ENCODE measurements around the gene TPRA1.

TPRA1 gene

DNA sequence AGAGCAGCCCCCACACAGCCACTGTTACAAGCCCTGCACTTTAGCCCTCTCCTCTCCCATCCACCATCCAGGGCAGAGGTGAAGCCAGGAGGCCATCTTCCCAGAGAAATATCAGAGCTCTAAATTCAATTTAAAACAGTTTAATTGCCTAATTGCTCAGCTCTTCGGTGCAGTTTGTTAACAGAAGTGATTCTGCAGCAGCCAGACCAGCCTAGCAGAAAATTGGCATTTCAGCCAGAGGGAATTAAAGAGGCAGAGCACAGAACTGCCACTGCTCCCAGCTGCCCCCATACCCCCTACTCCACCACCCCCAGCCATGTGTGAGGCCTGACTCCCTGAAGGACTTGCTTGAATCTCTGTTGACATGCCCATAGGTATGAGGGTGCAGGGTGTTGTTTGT, 38.5 kb downstream of the TPRA1 start:
- DNase-seq: no peak

DNA sequence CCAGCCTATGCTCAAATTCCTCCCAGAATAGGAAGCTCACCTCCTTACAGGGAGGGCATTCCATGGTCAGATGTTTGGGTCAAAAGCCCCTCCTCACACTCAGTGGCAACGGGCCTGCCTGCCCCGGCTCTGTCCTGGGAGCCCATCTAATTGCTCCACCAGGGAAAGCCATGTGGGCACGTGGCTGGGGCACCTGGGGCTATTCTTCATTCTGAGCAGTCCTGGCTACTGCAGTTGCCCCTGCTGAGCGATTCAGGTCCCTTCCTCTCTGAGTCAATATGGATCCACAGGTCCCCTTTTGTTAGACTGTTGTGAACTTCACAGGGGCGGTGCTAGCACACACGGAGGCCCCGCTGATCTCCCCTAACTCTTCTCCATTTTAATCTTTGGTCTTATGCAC, 39.4 kb downstream of the TPRA1 start:
- no peak for DNase-seq

DNA sequence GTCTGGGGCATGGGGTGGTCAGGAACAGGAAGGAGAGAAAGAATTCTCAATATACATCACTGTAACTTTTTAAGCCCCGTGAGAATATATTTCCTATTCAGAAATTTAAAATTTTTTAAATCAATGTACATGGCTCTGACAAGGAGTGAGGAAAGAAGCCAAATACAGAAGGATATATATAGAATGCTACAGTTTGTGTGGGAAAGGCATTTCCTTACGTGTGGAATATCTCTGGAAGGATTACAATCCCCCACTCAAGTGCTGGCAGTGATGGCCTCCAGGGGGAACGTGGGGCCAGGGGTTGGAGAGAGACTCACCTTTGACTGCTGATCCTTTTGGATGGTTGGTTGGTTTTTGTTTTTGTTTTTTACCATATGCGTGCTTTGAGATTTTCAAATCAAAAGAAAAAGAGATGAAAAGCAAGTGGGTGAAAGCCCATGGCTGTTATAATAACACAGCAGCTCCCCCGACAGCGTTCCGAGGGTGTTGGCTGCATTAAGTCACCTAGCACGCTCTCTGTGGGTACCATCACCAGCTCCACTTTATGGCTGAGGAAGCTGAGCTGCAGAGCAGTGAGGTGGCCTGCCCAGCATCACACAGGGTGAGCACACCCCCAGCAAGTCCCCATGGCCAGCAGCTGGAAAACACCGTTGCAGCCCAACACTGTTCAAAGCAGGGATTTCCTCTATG, 39.9 kb downstream of the TPRA1 start:
- DNase-seq: no peak

- DNase-seq: no peak
These were observed 40.6 kb downstream of the TPRA1 start for GRCh38 chr3:127549826-127550467.

GRCh38 chr3:127547761-127548605, 42.5 kb downstream of the TPRA1 start:
- DNase-seq: peak; percentile 70

GRCh38 chr3:127546970-127547733, 43.4 kb downstream of the TPRA1 start:
- DNase-seq: no peak

- no peak for DNase-seq
These were observed 44.0 kb downstream of the TPRA1 start for GRCh38 chr3:127546554-127546953.

DNA sequence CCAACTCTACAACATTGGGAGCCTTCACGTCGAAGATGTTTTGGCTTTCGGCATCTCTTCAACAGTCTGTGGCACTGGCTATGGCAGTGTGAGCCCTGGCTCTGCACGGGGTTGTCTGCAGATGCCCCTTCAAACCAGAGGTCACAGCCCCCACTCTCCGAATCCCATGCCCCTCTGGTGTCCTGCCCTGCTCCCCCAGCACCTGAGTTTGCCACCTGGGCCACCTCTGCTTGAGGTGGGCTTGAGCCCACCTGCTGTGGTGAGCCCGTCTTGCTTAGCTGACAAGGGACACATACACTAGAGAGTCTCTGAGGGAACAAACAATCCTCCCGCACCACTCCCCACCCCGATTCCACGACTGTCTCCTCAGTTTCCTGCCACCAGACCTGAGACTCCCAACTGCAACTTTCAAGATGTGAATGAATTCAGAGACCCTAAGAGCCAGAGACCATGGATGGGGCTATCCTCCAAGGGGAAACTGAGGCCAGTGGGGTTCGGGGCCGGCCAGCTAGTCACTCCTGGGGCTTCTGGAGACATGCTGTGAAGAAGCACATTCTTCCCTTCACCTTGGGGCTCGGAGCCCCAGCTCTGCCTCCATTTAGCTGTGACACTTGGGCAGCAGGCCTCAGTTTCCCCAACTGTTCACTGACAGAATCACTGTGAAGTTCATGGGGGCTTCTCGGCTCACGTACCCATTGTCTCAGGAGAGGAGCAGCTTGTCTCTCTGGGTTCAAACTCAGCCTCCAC, 44.6 kb downstream of the TPRA1 start:
- DNase-seq: no peak

DNA sequence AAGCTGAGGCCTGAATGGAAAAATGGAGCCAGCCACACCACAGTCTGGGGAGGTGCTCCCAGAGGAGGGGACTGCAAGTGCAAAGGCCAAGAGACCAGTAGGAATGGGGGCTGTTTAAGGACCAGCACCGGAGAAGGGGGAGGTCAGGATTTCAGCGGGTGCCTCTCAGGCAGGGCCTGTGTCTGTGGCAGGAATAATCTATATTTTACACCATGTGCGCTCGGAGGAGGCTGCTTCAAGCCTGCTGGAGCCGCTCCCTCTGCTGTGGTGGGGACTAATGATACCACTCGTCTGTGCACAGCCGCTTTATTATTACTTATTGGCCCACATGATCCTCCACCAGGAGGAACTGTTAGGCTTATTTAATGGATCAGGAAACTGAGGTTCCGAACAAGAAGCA, 45.3 kb downstream of the TPRA1 start:
- DNase-seq: no peak

DNA sequence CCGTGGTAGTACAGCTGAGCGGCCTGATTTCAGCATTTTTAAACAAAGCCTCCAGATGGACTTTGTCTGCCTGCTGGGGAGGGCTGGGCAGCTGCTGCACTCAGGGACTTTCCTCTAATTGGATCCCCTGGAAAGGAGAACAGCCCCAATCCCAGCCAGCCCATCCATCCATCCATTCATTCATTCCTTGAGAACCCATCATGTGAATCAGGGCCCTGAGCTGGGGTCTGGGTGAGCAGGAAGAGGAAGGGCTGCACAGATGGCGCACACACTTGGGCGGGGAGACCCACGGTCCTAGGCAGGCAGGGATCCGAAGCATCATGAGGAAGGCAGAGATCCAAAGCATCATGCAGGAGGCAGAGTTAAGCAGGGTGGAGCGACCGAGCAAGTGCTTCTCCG, 45.7 kb downstream of the TPRA1 start:
- DNase-seq: no peak

- peak; percentile 52 for DNase-seq
These were observed 46.2 kb downstream of the TPRA1 start for GRCh38 chr3:127544192-127544802.

DNA sequence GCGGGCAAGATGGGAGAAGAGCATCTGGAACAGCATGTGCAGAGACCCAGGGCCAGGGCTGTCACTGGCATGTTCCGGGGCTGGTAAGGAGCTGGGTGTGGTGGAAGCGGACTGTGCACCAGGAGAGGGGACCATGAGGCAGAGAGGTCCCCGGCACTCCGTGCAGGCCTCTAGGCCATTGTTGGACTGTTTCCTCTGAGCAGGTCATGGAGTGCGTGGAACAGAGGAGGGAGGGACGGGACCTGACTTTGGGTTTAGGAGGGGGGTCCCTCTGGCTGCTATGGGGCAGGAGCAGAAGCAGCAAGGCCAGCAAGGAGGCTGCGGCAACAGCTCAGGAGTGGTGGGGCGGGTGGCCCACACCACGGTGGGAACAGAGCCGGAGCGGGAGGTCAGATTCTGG, 47.1 kb downstream of the TPRA1 start:
- DNase-seq: no peak

GRCh38 chr3:127542441-127542952, 48.0 kb downstream of the TPRA1 start:
- DNase-seq: no peak

DNA sequence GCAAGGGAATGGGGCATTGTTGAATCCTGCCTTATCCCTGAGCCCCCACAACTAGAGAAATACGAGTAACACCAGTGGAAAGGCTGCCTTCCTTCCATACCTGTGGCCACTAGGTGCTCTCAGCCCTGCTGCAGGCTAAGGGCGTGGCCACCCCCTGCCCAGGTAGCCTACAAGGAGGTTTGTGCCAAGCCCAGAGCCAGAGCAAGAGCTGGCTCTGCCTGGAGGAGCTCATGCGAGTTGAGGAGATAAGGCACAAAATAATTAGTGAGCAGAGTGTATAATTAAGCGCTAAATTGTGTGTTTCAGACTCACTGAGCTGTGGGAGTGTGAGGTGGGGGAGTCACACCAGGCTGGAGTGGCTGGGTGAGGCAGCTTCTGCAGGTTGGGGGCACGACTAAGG, 49.2 kb downstream of the TPRA1 start:
- DNase-seq: no peak

- DNase-seq: no peak
These were observed 51.0 kb downstream of the TPRA1 start for GRCh38 chr3:127539366-127540060.

- no peak for DNase-seq
These were observed 52.0 kb downstream of the TPRA1 start for GRCh38 chr3:127538569-127538968.

DNA sequence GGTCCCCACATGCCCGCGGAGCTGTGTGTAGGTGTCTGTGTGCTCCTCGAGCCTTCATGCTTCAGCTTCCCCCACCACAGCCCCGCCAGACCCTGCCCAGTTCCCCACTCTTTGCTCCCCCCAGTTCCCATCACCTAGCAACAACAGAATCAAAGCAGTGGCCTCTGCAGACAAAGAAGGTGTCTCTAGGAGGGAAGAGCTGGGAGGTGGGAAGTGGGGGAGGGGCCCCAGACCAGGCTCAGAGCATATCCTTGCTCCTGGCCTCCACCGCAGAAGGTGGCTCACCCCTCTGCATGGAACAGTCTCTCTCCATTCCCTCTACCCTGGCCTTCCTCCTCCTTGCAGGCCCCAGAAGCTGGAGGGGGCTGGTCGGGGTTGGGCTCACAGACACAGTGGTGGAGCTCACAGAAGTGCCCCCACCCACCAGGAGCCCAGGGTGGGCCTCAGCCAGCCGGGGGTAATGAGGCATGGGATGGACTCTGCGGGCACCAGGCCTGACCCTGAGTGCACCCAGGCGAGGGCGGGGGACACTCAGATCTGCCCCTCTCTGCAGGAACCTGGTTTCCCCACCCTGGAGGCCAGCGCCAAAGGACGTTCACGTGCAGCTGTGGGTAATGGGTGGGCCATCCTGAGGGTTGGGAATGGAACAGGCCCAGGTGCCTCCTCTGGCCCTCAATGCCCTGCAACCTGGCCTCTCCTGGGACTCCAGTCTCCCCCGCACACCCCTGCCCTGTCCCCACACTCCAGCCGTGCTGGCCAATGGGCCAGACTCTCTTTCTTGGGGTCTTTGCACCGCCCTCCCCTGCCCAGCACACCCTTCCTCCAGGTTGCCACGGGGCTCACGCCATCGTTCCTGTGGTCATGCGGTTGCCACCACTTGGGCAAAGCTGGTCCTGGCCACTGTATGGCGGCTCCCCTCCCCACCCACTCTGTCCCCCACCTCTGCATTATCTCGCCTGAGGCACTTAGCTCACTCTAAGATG, 53.4 kb downstream of the TPRA1 start:
- DNase-seq: no peak

DNA sequence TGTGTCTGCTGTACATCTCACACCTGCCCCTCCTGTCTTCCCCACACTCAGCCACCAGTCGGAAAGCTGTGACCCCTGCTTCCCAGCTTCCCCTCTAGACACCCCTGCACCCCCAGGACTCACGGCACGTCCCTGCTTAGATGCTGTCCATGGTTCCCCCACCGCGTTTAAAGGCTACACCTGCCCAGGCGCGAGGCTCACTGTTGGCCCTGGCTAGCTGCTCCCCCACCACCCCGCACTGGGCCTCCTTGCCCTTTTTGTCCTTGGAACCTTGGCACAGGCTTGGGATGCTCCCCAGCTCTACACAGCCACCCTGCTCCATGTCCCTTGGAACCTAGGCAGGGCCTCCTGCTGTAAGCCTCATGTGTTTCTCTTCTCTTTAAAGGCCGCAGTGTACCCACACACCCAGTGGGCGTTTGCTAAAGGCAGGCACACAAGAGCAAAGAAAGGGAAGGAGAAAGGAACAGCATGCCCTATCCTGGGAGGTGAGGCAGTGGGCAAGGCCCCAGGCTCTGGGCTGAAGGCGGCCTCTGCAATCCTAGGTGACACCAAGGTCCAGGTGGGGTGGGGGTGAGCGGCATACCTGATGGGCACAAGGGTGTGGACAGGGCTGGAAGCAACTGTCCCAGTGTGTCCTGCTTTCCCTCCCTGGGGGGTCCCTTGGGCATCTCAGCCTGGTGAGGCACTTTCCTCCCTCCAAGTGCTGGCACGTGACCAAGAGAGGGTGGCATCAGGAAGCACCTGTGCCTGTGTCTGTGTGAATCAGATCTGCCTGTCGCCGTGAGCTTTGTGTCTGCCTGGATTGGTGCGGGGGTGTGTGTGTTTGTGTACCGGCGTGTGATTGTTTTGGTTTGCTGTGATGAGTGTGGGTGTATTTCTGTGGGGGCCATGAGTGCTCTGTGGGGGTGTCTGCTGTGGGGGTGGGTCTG, 54.4 kb downstream of the TPRA1 start:
- no peak for DNase-seq

All from effector CD4-positive, alpha-beta T cell (primary cell).